Measurements from ENCODE around the gene PELI3. TPM values are rescaled to one million over a fixed set of nuclear protein-coding genes. Genes with fewer than 3 reads are reported as not detected.
A peak's percentile ranks its signal among the peaks of the same experiment; 100 is the strongest.

The PELI3 gene
- total RNA-seq, 2 donors from 2014 or later, result 29.1 to 47.1 TPM

DNA sequence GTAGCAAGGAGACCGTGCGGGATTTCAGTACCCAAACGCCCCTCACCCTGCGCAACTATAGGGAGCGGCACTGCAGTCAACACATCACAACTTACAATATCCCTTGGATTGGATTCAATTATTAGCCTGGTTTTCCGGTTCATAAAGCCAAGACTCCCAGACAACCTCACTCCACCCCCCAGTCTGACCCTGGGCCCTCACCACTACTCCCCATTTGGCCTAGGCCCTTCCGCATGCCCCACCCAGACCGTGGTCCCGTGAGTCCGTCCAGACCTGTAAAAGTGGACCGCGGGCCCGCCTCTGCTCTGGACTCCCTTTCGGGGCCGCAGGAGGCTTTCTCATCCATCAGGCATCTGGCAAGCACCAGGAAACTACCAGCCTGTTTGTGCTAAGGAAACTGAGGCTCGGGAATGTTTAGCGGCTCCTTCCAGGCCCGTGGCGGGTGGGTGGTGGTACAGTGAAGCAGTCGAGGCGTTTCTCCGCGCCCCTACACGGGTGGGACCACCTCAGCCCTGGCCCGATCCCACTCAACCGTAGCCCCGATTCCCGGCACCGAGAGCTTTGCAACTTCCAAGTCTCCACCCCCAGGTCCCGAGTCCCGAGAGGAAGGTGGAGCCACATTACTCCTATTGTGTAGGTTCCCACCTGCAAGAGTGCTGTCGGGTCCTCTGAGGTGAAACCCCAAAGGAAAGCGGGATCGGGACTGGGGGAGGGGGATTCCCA, 12.8 kb downstream of the PELI3 start:
- H3K27me3 ChIP-seq (replicated peaks; ENCODE audit: insufficient read depth), result no peaks in the 10 kb centered on the region
- peaks cover 8 to 18% of the 10 kb centered on the region in 2 donors for H3K4me1 ChIP-seq (ENCODE audit: control insufficient read depth in 1 of 2, low read depth in 2 of 2)
- no peaks in the 10 kb centered on the region for H3K9me3 ChIP-seq
- H3K27ac ChIP-seq, result peak overlapping the region; percentile 89
- H3K4me3 ChIP-seq, result peak overlapping the region; percentile 83
- ATAC-seq (ENCODE audit: insufficient number of reproducible peaks, low FRiP score, low read depth) (peak; percentile 4), DNase-seq (ENCODE audit: low spot score) (no peak)
- no peak for TF ChIP-seq CTCF (IDR thresholded peaks at IDR 0.05)
- no peaks in the 10 kb centered on the region for H3K36me3 ChIP-seq

DNA sequence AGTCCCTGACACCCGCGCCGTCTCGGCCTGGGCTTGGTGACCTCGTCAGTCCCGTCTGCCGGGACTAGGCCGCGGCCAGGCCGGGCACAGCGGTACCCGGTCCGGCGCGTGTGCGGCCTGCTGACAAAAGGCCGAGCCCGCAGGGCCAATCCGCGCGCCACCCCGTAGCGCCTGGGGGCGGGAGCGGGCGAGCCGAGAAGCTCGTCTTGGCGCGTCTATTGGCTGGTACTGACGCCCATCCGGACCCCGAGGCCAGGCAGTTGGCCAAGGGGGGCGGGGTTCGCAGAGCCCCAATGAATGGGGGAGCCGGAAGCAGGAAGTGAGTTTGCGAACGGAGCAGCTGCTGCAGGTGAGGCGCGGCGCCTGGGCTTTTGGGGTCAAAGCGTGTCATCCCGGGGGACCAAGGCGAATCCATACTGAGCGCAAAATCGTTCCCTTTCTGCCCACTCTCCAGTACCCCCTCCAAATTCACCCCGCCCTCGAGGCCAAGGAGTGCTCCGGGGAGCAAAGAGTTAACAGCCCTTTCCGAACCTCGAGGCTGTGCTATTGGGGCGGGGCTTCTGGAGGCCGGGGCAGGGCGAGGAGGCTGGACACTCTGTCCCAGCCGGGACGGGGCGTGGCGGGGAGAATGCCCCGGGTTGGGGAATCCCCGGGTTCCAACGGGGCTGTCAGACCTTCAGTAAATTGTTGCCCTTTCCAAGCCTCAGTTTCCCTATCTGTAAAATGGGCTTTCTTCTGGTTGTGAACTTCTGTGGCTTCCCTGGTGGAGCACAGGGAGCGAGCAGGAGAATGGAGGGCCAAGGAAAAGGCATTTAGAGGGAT, 13.6 kb downstream of the PELI3 start, which contains the start of gene DPP3:
TSS of gene DPP3 (plus strand) at position 318 of the 822 bp plus-strand sequence. CDS start 1,767 bp downstream, outside the sequence.
- H3K27ac ChIP-seq, result peak within 1 kb of the TSS; percentile 89
- no peaks in the 10 kb centered on the region for H3K27me3 ChIP-seq (replicated peaks; ENCODE audit: insufficient read depth)
- H3K4me1 ChIP-seq (ENCODE audit: control insufficient read depth in 1 of 2, low read depth in 2 of 2), result peaks cover 8 to 18% of the 10 kb centered on the region in 2 donors
- no peaks in the 10 kb centered on the region for H3K9me3 ChIP-seq
- ATAC-seq (ENCODE audit: insufficient number of reproducible peaks, low FRiP score, low read depth) (peak; percentile 90), DNase-seq (ENCODE audit: low spot score) (peak; percentile 90)
- TF ChIP-seq CTCF (IDR thresholded peaks at IDR 0.05), result no peak
- H3K4me3 ChIP-seq, result peak within 1 kb of the TSS; percentile 83
- no peaks in the 10 kb centered on the region for H3K36me3 ChIP-seq

- Histone ChIP-seq H3K27ac (no peak overlapping the region), H3K36me3 (peaks cover 8% of the 10 kb centered on the region)
- TF ChIP-seq CTCF (IDR thresholded peaks at IDR 0.05), result no peak
Observed at GRCh38 chr11:66484806-66485380, 18.2 kb downstream of the PELI3 start.

GRCh38 chr11:66488957-66489356, 22.3 kb downstream of the PELI3 start:
- no peaks in the 10 kb centered on the region for H3K27me3 ChIP-seq (replicated peaks; ENCODE audit: insufficient read depth)
- TF ChIP-seq CTCF (IDR thresholded peaks at IDR 0.05), result no peak

More at GRCh38 chr11:66484806-66485380, 18.2 kb downstream of the PELI3 start:
- ATAC-seq (ENCODE audit: insufficient number of reproducible peaks, low FRiP score, low read depth), result no peak
- Histone ChIP-seq H3K4me3 (no peak overlapping the region), H3K9me3 (no peaks in the 10 kb centered on the region), H3K27me3 (replicated peaks; ENCODE audit: insufficient read depth) (no peaks in the 10 kb centered on the region), H3K4me1 (ENCODE audit: control insufficient read depth in 1 of 2, low read depth in 2 of 2) (peaks cover 5 to 7% of the 10 kb centered on the region in 2 donors)
- DNase-seq (ENCODE audit: low spot score), result no peak

DNA sequence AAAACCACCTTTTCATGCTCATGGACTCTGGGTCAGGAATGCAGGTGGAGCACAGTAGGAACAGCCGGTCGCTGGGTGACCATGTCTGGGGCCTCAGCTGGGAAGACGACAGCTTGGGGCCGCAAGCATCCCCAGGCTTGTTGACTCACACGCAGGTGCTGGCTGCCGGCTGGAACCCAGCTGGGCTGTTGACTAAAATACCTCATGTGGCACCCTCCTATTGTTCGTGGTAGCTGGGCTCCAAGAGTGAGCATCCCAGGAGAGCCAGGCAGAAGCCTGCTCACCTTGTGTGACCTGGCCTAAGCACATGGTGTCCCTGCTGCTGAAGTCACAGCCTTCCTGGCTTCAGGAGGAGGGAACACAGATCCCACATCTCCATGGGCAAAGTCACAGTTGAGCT, 22.9 kb downstream of the PELI3 start:
- peaks cover 15% of the 10 kb centered on the region for H3K36me3 ChIP-seq
- no peak for ATAC-seq (ENCODE audit: insufficient number of reproducible peaks, low FRiP score, low read depth)

More at GRCh38 chr11:66488957-66489356, 22.3 kb downstream of the PELI3 start:
- ATAC-seq (ENCODE audit: insufficient number of reproducible peaks, low FRiP score, low read depth) (no peak), DNase-seq (ENCODE audit: low spot score) (no peak)
- H3K9me3 ChIP-seq, result no peaks in the 10 kb centered on the region
- H3K4me1 ChIP-seq (ENCODE audit: control insufficient read depth in 1 of 2, low read depth in 2 of 2), result no peaks in the 10 kb centered on the region
- no peak overlapping the region for H3K4me3 ChIP-seq
- H3K27ac ChIP-seq, result no peak overlapping the region
- H3K36me3 ChIP-seq, result peaks cover 15% of the 10 kb centered on the region

More for the DNA sequence above, 22.9 kb downstream of the PELI3 start:
- no peak for DNase-seq (ENCODE audit: low spot score)
- H3K9me3 ChIP-seq, result no peaks in the 10 kb centered on the region
- no peaks in the 10 kb centered on the region for H3K4me1 ChIP-seq (ENCODE audit: control insufficient read depth in 1 of 2, low read depth in 2 of 2)
- H3K27me3 ChIP-seq (replicated peaks; ENCODE audit: insufficient read depth), result no peaks in the 10 kb centered on the region
- H3K27ac ChIP-seq, result no peak overlapping the region
- TF ChIP-seq CTCF (IDR thresholded peaks at IDR 0.05), result no peak
- no peak overlapping the region for H3K4me3 ChIP-seq
